Measurements from ENCODE around the gene KDM1B. TPM values are rescaled to one million over a fixed set of nuclear protein-coding genes. Genes with fewer than 3 reads are reported as not detected.
A peak's percentile ranks its signal among the peaks of the same experiment; 100 is the strongest.
"Not testable (repeated sequence)": the region's sequence is repeated elsewhere in the genome, so short reads cannot be mapped to it uniquely, and the experiment has no call there.

KDM1B gene
- total RNA-seq, 1 donor, result 17.3 TPM

- DNase-seq (ENCODE audit: low read depth), result no peak
- TF ChIP-seq CTCF (IDR thresholded peaks at IDR 0.05; ENCODE audit: insufficient read depth, low read depth, low read length), result no peak
Observed at GRCh38 chr6:18206591-18206990, 51.4 kb downstream of the KDM1B start.

GRCh38 chr6:18207438-18207837 is 52.2 kb downstream of the KDM1B start:
- DNase-seq (ENCODE audit: low read depth), result no peak
- H3K4me3 ChIP-seq (ENCODE audit: low read depth, low read length), result no peak overlapping the region

More at GRCh38 chr6:18206591-18206990, 51.4 kb downstream of the KDM1B start:
- no peak overlapping the region for H3K4me3 ChIP-seq (ENCODE audit: low read depth, low read length)

DNA sequence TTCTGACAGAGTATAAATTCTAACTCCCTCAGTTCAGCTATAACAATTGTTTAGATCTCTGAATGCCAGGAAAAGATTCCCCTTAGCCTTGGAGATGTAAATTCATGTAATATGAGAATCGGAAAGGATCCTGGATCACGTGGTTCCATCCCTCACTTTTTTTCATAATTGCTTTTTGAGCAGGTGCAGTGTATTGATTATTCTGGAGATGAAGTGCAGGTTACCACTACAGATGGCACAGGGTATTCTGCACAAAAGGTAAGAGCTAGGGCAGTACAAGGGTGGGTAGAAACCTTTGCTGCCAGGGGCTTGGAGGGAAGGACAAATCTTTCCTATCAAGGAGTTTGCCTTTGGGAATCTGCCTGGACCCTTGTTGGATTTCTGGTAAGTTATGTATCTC is 52.7 kb downstream of the KDM1B start:
- TF ChIP-seq CTCF (IDR thresholded peaks at IDR 0.05; ENCODE audit: insufficient read depth, low read depth, low read length), result no peak
- H3K4me3 ChIP-seq (ENCODE audit: low read depth, low read length), result no peak overlapping the region
- no peak for DNase-seq (ENCODE audit: low read depth)

More at GRCh38 chr6:18207438-18207837, 52.2 kb downstream of the KDM1B start:
- TF ChIP-seq CTCF (IDR thresholded peaks at IDR 0.05; ENCODE audit: insufficient read depth, low read depth, low read length), result no peak

GRCh38 chr6:18208778-18209177 is 53.6 kb downstream of the KDM1B start:
- not testable (repeated sequence) for DNase-seq (ENCODE audit: low read depth); H3K4me3 ChIP-seq (ENCODE audit: low read depth, low read length)

GRCh38 chr6:18209539-18210197 is 54.4 kb downstream of the KDM1B start:
- no peak overlapping the region for H3K4me3 ChIP-seq (ENCODE audit: low read depth, low read length)
- DNase-seq (ENCODE audit: low read depth), result peak; percentile 7
- no peak for TF ChIP-seq CTCF (IDR thresholded peaks at IDR 0.05; ENCODE audit: insufficient read depth, low read depth, low read length)

GRCh38 chr6:18210707-18211106 is 55.5 kb downstream of the KDM1B start:
- TF ChIP-seq CTCF (IDR thresholded peaks at IDR 0.05; ENCODE audit: insufficient read depth, low read depth, low read length), result no peak
- H3K4me3 ChIP-seq (ENCODE audit: low read depth, low read length), result no peak overlapping the region
- DNase-seq (ENCODE audit: low read depth), result no peak

DNA sequence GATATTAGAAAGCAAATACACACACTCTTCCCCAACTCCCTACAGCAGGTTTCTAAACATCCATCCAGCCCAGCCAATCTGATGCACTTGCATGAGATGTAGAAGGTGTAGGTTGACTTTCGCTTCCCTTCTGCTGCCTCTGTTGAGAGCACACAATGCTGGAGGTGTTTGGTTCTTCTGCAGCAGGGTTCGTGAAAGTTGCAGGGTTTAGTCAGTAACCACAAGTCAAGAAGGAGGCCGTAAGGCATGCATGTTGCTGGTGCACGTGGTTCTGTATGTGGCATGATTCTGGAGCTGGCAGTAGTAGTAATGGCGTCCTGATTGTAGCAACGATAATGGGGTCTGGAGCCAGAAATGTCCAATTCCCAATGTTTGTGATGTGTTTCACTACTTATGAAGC is 56.1 kb downstream of the KDM1B start:
- DNase-seq (ENCODE audit: low read depth), result no peak
- TF ChIP-seq CTCF (IDR thresholded peaks at IDR 0.05; ENCODE audit: insufficient read depth, low read depth, low read length), result no peak
- H3K4me3 ChIP-seq (ENCODE audit: low read depth, low read length), result no peak overlapping the region

Data from fibroblast of villous mesenchyme (primary cell).